ENCODE measurements around the gene C19orf67.

The C19orf67 gene

GRCh38 chr19:14085309-14085995 is at the start of gene C19orf67:
TSS of gene C19orf67 (minus strand) at chr19:14085783. CDS start at chr19:14085627, 156 bp downstream.
- in situ Hi-C loops (cut with MboI; ENCODE audit: low sequenced_read_pairs): no loop called here

- in situ Hi-C loops (cut with MboI; ENCODE audit: low sequenced_read_pairs): no loop called here
Observed at GRCh38 chr19:14135355-14135754, 49.8 kb upstream of the C19orf67 start.

- in situ Hi-C loops (cut with MboI; ENCODE audit: low sequenced_read_pairs): no loop called here
Observed at GRCh38 chr19:14127929-14128509, 42.4 kb upstream of the C19orf67 start.

- in situ Hi-C loops (cut with MboI; ENCODE audit: low sequenced_read_pairs): no loop called here
Observed at GRCh38 chr19:14127176-14127575, 41.6 kb upstream of the C19orf67 start.

- in situ Hi-C loops (cut with MboI; ENCODE audit: low sequenced_read_pairs): no loop called here
Observed at GRCh38 chr19:14122924-14123323, 37.3 kb upstream of the C19orf67 start.

- in situ Hi-C loops (cut with MboI; ENCODE audit: low sequenced_read_pairs): no loop called here
Observed at GRCh38 chr19:14120497-14120780, 34.9 kb upstream of the C19orf67 start.

- in situ Hi-C loops (cut with MboI; ENCODE audit: low sequenced_read_pairs): no loop called here
Observed at GRCh38 chr19:14119644-14120496, 34.3 kb upstream of the C19orf67 start.

- in situ Hi-C loops (cut with MboI; ENCODE audit: low sequenced_read_pairs): no loop called here
Observed at GRCh38 chr19:14119146-14119545, 33.6 kb upstream of the C19orf67 start.

- in situ Hi-C loops (cut with MboI; ENCODE audit: low sequenced_read_pairs): no loop called here
Observed at GRCh38 chr19:14118165-14119051, 32.8 kb upstream of the C19orf67 start.

- in situ Hi-C loops (cut with MboI; ENCODE audit: low sequenced_read_pairs): no loop called here
Observed at GRCh38 chr19:14117668-14118164, 32.1 kb upstream of the C19orf67 start, which contains the start of gene PRKACA. TSS of gene PRKACA (minus strand) at chr19:14117762. CDS start at chr19:14117547, 215 bp downstream.

GRCh38 chr19:14116918-14117578 is 31.5 kb upstream of the C19orf67 start:
- in situ Hi-C loops (cut with MboI; ENCODE audit: low sequenced_read_pairs): no loop called here

GRCh38 chr19:14116525-14116917 is 30.9 kb upstream of the C19orf67 start:
- in situ Hi-C loops (cut with MboI; ENCODE audit: low sequenced_read_pairs): no loop called here

GRCh38 chr19:14115756-14116155 is 30.2 kb upstream of the C19orf67 start:
- in situ Hi-C loops (cut with MboI; ENCODE audit: low sequenced_read_pairs): no loop called here

GRCh38 chr19:14114854-14115253 is 29.3 kb upstream of the C19orf67 start:
- in situ Hi-C loops (cut with MboI; ENCODE audit: low sequenced_read_pairs): no loop called here

GRCh38 chr19:14114439-14114838 is 28.9 kb upstream of the C19orf67 start:
- in situ Hi-C loops (cut with MboI; ENCODE audit: low sequenced_read_pairs): no loop called here

- in situ Hi-C loops (cut with MboI; ENCODE audit: low sequenced_read_pairs): no loop called here
Observed at GRCh38 chr19:14113762-14114414, 28.3 kb upstream of the C19orf67 start.

- in situ Hi-C loops (cut with MboI; ENCODE audit: low sequenced_read_pairs): no loop called here
Observed at GRCh38 chr19:14112809-14113385, 27.3 kb upstream of the C19orf67 start.

- in situ Hi-C loops (cut with MboI; ENCODE audit: low sequenced_read_pairs): no loop called here
Observed at GRCh38 chr19:14112051-14112808, 26.6 kb upstream of the C19orf67 start.

- in situ Hi-C loops (cut with MboI; ENCODE audit: low sequenced_read_pairs): no loop called here
Observed at GRCh38 chr19:14111486-14111885, 25.9 kb upstream of the C19orf67 start.
